ENCODE measurements around the gene RAD54L2.
"Not testable (repeated sequence)": the region's sequence is repeated elsewhere in the genome, so short reads cannot be mapped to it uniquely, and the experiment has no call there.

The RAD54L2 gene

DNA sequence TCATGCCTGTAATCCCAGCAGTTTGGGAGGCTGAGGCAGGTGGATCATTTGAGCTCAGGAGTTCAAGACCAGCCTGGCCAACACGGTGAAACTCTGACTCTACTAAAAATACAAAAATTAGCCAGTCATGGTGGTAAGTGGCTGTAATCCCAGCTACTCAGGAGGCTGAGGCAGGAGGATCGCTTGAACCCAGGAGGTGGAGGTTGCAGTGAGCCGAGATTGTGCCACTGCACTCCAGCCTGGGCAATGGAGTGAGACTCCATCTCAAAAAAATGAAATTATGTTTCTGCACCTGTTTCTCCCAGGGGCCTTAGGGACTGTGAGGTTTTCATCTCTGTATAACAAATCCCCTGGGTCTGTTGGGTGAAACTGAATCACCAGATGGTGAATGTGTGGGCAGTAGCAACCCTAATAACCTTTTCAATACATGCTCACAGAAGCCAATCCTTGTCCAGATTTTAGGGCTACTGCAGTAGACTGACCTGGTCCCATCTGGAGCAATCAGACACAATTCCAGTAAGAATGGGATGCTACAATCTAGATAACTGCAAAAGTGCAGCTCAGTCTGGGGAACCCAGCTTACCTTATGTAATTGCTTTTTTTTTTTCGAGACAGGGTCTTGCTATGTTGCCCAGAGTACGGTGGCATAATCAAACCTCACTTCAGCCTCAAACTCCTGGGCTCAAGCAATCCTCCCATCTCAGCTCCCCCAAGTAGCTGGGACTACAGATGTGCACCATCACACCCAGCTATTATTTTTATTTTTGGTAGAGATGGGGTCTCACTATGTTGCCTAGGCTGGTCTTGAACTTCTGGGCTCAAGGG, 17.4 kb upstream of the RAD54L2 start:
- H3K4me1 ChIP-seq (ENCODE audit: control insufficient read depth, insufficient read depth, low read length, poor library complexity, severe bottlenecking); H3K4me3 ChIP-seq (ENCODE audit: extremely low read depth, insufficient read depth, low read length, poor library complexity, severe bottlenecking); H3K36me3 ChIP-seq (ENCODE audit: control insufficient read depth, insufficient read depth, low read length); H3K27ac ChIP-seq (ENCODE audit: low read depth, low read length, severe bottlenecking); H3K9me3 ChIP-seq (ENCODE audit: control insufficient read depth, low read length): not testable (repeated sequence)
- WGBS, 2 experiments (ENCODE audit: insufficient coverage in 2 of 2) = 87 to 90% methylated on average over 4 to 5 of the region's 5 CpGs

DNA sequence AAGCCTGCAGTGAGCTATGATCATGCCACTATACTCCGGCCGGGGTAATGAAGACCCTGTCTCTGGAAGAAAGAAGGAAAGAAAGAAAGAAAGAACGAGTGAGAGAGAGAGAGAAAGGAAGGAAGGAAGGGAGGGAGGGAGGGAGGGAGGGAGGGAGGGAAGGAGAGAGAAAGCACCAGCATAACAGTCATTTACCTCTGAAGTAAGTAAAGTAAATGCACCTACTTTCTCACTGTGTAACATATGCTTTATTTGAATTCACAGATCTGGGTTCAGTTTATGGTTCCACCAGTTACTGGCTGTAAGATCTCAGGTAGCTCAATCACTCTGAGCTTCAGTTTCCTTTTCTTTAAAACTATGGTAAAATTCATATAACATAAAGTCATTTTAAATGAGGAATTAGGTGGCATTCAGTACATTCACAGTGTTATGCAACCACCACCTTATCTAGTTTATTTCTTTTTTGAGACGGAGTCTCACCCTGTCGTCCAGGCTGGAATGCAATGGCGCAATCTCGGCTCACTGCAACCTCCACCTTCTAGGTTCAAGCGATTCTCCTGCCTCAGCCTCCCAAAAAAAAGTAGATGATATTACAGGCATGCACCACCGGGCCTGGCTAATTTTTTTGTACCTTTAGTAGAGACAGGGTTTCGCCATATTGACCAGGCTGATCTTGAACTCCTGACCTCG, 16.1 kb upstream of the RAD54L2 start:
- no peak overlapping the region for H3K4me3 ChIP-seq (ENCODE audit: extremely low read depth, insufficient read depth, low read length, poor library complexity, severe bottlenecking)
- H3K9me3 ChIP-seq (ENCODE audit: control insufficient read depth, low read length) = no peaks in the 10 kb centered on the region
- no peaks in the 10 kb centered on the region for H3K4me1 ChIP-seq (ENCODE audit: control insufficient read depth, insufficient read depth, low read length, poor library complexity, severe bottlenecking)
- H3K36me3 ChIP-seq (ENCODE audit: control insufficient read depth, insufficient read depth, low read length) = no peaks in the 10 kb centered on the region
- 87 to 97% methylated on average over 8 of the region's 11 CpGs for WGBS, 2 experiments (ENCODE audit: insufficient coverage in 2 of 2)
- no peak overlapping the region for H3K27ac ChIP-seq (ENCODE audit: low read depth, low read length, severe bottlenecking)

DNA sequence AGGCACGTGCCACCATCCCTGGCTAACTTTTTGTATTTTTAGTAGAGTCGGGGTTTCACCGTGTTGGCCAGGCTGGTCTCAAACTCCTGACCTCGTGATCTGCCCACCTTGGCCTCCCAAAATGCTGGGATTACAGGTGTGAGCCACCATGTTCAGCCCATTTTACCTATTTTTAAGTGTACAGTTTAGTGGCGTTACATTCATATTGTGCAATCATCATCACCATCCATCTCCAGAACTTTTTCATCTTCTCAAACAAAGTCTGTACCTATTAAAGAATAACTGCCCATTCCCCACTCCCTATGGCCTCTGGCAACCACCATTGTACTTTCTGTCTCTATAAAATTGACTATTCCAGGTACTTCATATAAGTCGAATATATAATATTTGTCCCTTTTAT, 13.6 kb upstream of the RAD54L2 start:
- H3K36me3 ChIP-seq (ENCODE audit: control insufficient read depth, insufficient read depth, low read length); H3K4me3 ChIP-seq (ENCODE audit: extremely low read depth, insufficient read depth, low read length, poor library complexity, severe bottlenecking); H3K27ac ChIP-seq (ENCODE audit: low read depth, low read length, severe bottlenecking); H3K4me1 ChIP-seq (ENCODE audit: control insufficient read depth, insufficient read depth, low read length, poor library complexity, severe bottlenecking); H3K9me3 ChIP-seq (ENCODE audit: control insufficient read depth, low read length): not testable (repeated sequence)
- WGBS, 2 experiments (ENCODE audit: insufficient coverage in 2 of 2) = 87 to 95% methylated on average over 4 to 5 of the region's 6 CpGs

DNA sequence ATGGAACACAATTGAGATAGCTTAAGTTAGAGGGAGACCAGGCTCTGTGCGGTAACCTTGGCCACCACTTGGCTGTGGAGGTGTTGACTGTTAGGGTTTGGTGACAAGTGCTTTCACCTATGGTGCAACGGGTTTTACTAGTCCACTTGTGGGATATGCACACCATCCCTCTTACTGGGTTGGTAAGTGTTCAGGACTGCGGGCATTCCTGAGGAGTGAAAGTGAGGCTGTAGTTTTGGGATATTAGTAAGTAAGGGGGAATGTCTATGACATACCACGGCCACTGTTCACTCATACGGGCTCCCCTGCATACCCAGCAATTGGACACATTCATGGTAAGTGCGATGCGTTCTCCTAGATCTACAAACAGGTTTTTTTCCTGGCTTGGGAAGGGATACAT, 8.0 kb upstream of the RAD54L2 start:
- H3K4me3 ChIP-seq (ENCODE audit: extremely low read depth, insufficient read depth, low read length, poor library complexity, severe bottlenecking) = no peak overlapping the region
- WGBS, 2 experiments (ENCODE audit: insufficient coverage in 2 of 2) = 98 to 100% methylated on average over 2 to 6 of the region's 7 CpGs
- H3K9me3 ChIP-seq (ENCODE audit: control insufficient read depth, low read length) = no peaks in the 10 kb centered on the region
- no peaks in the 10 kb centered on the region for H3K4me1 ChIP-seq (ENCODE audit: control insufficient read depth, insufficient read depth, low read length, poor library complexity, severe bottlenecking)
- no peaks in the 10 kb centered on the region for H3K36me3 ChIP-seq (ENCODE audit: control insufficient read depth, insufficient read depth, low read length)
- H3K27ac ChIP-seq (ENCODE audit: low read depth, low read length, severe bottlenecking) = no peak overlapping the region

DNA sequence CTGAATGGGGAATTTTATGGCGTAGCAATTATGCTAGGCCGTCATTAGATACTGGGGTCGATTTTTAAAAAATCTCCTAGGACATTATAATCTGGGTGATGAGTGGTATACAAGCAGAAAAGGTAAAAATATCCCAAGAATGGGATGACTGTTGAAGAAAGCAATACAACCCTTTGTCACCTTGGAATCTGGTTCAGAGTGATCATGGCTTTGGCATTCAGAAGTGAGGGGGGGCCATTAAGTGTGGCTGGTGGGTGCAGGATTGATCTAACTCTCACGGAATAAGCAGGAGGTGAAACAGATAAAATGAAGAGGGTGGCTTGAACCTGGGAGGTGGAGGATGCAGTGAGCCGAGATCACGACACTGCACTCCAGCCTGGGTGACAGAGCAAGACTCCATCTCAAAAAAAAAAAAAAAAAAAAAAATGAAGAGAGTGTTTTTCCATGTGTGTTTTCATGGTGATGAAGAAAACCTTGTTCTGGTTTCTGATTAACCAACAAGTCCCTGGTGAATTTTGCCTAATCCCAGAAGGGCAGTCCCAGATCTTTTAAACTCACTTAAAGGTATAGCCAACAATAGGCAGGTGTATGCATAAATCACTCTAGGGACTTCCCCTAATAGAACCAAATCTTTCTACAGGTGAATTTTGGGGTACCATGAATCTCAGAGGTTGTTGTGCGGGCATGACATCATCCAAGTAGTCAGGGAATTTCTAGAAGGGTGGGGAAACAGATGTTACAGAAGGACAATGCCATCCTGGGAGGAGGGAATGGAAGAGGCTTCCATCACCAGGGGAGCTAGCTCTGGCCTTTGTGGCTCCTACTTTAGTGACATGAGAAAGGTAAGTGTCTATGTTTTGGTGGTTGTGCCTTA, 3.1 kb upstream of the RAD54L2 start:
- WGBS, 2 experiments (ENCODE audit: insufficient coverage in 2 of 2) = 68 to 89% methylated on average over 2 to 5 of the region's 7 CpGs
- H3K27ac ChIP-seq (ENCODE audit: low read depth, low read length, severe bottlenecking) = no peak overlapping the region

DNA sequence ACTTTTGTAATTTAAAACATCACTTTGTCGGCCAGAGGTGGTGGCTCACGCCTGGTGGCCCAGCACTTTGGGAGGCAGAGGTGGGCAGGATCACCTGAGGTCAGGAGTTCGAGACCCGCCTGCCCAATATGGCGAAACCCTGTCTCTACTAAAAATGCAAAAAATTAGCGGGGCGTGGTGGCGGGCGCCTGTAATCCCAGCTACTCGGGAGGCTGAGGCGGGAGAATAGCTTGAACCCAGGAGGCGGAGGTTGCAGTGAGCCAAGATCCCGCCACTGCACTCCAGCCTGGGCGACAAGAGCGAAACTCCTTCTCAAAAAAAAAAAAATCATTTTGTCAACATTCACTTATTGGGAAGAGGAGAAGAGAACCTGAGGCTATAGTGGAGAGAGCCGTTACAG, 888 bp upstream of the RAD54L2 start:
- H3K36me3 ChIP-seq (ENCODE audit: control insufficient read depth, insufficient read depth, low read length) = peaks cover 15% of the 10 kb centered on the region
- H3K9me3 ChIP-seq (ENCODE audit: control insufficient read depth, low read length); H3K4me1 ChIP-seq (ENCODE audit: control insufficient read depth, insufficient read depth, low read length, poor library complexity, severe bottlenecking); H3K27ac ChIP-seq (ENCODE audit: low read depth, low read length, severe bottlenecking): not testable (repeated sequence)
- peak overlapping the region; percentile 92 for H3K4me3 ChIP-seq (ENCODE audit: extremely low read depth, insufficient read depth, low read length, poor library complexity, severe bottlenecking)
- 89 to 99% methylated on average over 11 to 14 of the region's 16 CpGs for WGBS, 2 experiments (ENCODE audit: insufficient coverage in 2 of 2)

More for the DNA sequence above, 3.1 kb upstream of the RAD54L2 start:
- no peaks in the 10 kb centered on the region for H3K9me3 ChIP-seq (ENCODE audit: control insufficient read depth, low read length)
- H3K4me3 ChIP-seq (ENCODE audit: extremely low read depth, insufficient read depth, low read length, poor library complexity, severe bottlenecking) = no peak overlapping the region
- H3K4me1 ChIP-seq (ENCODE audit: control insufficient read depth, insufficient read depth, low read length, poor library complexity, severe bottlenecking) = peaks cover 8% of the 10 kb centered on the region
- no peaks in the 10 kb centered on the region for H3K36me3 ChIP-seq (ENCODE audit: control insufficient read depth, insufficient read depth, low read length)

DNA sequence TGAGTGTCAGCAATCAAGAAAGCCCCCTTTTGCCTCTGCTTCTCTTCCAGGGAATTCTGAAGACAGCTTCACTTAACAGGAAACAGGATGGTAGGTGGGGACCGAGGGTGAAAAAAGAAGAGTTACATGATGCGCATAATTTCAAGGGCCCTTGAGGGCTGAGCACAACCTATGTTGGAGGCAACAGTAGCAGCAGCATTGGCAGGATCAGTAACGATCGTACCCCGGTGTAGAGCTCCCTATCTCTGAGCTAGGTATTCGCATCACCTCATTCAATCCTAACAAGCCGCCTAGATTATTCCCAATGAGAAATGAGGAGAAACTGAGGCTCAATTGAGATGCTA, 432 bp upstream of the RAD54L2 start:
- peaks cover 8% of the 10 kb centered on the region for H3K4me1 ChIP-seq (ENCODE audit: control insufficient read depth, insufficient read depth, low read length, poor library complexity, severe bottlenecking)
- WGBS, 2 experiments (ENCODE audit: insufficient coverage in 2 of 2) = 43 to 45% methylated on average over 2 of the region's 7 CpGs
- H3K36me3 ChIP-seq (ENCODE audit: control insufficient read depth, insufficient read depth, low read length) = peaks cover 19% of the 10 kb centered on the region
- peak overlapping the region; percentile 95 for H3K27ac ChIP-seq (ENCODE audit: low read depth, low read length, severe bottlenecking)
- H3K9me3 ChIP-seq (ENCODE audit: control insufficient read depth, low read length) = no peaks in the 10 kb centered on the region
- peak overlapping the region; percentile 92 for H3K4me3 ChIP-seq (ENCODE audit: extremely low read depth, insufficient read depth, low read length, poor library complexity, severe bottlenecking)

DNA sequence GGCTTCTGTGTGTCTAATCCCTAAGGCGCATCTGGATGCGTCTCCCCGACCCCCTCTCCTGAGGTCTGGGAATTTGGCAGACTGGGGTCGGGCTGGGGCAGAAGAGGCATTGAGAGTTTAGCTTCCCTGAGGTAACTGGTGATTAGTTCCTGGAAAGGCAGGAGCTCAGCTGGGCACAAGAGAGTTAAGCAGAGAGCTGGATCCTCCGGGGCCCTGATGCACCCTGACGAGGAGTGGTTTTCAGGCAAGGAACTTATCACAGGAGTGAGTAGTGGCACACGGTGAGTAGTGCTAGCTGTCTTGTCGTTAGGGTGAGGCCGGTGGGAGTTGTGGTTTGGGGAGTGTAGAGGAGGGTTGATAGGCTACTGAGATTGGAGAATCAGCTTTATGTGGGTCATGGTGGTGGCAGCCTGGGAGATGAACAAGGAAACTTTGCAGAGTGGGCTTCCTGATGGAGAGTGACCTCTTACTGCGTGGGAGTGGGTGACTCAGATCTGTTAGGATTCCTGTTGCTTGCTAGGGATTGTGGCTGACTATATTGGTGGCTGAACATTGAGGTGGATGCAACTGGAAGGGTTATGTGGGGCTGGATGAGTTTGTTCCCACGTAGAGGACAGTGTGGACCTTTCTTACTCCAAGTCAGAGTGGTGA, 897 bp downstream of the RAD54L2 start:
- no peaks in the 10 kb centered on the region for H3K9me3 ChIP-seq (ENCODE audit: control insufficient read depth, low read length)
- peaks cover 30% of the 10 kb centered on the region for H3K36me3 ChIP-seq (ENCODE audit: control insufficient read depth, insufficient read depth, low read length)
- H3K27ac ChIP-seq (ENCODE audit: low read depth, low read length, severe bottlenecking) = peak overlapping the region; percentile 95
- peak overlapping the region; percentile 92 for H3K4me3 ChIP-seq (ENCODE audit: extremely low read depth, insufficient read depth, low read length, poor library complexity, severe bottlenecking)
- WGBS, 2 experiments (ENCODE audit: insufficient coverage in 2 of 2) = 4 to 6% methylated on average over 9 to 10 of the region's 11 CpGs
- peaks cover 8% of the 10 kb centered on the region for H3K4me1 ChIP-seq (ENCODE audit: control insufficient read depth, insufficient read depth, low read length, poor library complexity, severe bottlenecking)

DNA sequence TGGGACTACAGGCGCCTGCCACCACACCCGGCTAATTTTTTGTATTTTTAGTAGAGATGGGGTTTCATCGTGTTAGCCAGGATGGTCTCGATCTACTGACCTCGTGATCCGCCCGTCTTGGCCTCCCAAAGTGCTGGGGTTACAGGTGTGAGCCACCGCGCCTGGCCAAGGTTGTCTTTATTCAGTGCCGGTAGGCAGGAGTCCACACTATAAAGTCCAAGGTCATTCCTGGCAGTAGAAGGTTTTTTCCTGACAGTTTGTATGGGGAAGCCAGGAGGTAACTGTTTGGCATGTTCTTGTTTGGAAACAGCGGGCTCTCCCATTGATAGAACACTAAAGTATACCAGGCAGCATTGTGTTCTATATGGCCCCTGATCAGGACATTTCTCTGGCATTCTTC, 4.1 kb downstream of the RAD54L2 start:
- H3K9me3 ChIP-seq (ENCODE audit: control insufficient read depth, low read length); H3K4me1 ChIP-seq (ENCODE audit: control insufficient read depth, insufficient read depth, low read length, poor library complexity, severe bottlenecking); H3K4me3 ChIP-seq (ENCODE audit: extremely low read depth, insufficient read depth, low read length, poor library complexity, severe bottlenecking); H3K27ac ChIP-seq (ENCODE audit: low read depth, low read length, severe bottlenecking): not testable (repeated sequence)
- WGBS, 2 experiments (ENCODE audit: insufficient coverage in 2 of 2) = 95 to 98% methylated on average over 7 to 9 of the region's 11 CpGs
- H3K36me3 ChIP-seq (ENCODE audit: control insufficient read depth, insufficient read depth, low read length) = peaks cover 39% of the 10 kb centered on the region

DNA sequence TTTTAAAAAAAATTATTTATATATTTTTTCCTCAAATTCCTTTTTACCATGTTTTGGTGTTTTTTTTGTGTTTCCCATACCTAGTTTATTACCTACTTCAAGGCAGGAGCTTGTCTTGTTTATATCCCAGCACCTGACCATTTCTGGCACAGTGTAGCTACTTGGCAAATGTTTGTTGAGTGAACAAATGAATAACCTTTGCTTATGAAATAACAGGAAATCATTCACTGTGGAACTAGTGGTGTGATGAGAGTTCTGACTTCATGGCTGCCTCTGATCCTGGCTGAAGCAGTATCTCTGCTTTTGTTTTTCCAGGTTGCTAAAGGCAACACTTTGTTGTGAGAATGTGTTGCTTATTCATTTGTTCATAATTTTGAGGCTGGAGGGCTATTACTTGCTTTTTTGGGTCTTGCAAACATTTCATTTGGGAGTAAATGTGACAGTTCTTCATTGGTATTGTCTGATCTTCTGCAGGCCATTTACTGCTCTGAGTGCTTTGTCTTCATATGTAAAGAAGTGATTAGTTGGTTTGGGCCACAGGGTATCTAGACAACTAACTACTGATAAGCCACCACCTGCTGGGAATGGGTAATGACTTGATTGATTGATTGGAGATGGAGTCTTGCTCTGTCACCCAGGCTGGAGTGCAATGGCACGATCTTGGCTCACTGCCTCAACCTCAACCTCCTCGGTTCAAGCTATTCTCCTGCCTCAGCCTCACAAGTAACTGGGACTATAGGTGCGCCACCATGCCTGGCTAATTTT, 5.7 kb downstream of the RAD54L2 start:
- Histone ChIP-seq H3K4me3 (ENCODE audit: extremely low read depth, insufficient read depth, low read length, poor library complexity, severe bottlenecking) (no peak overlapping the region), H3K9me3 (ENCODE audit: control insufficient read depth, low read length) (no peaks in the 10 kb centered on the region), H3K36me3 (ENCODE audit: control insufficient read depth, insufficient read depth, low read length) (peaks cover 47% of the 10 kb centered on the region), H3K4me1 (ENCODE audit: control insufficient read depth, insufficient read depth, low read length, poor library complexity, severe bottlenecking) (peaks cover 6% of the 10 kb centered on the region), H3K27ac (ENCODE audit: low read depth, low read length, severe bottlenecking) (no peak overlapping the region)
- 80 to 89% methylated on average over 3 of the region's 3 CpGs for WGBS, 2 experiments (ENCODE audit: insufficient coverage in 2 of 2)

All from mesodermal cell (in vitro differentiated cells).